ENCODE measurements around the gene USH2A. TPM values are rescaled to one million over a fixed set of nuclear protein-coding genes. Genes with fewer than 3 reads are reported as not detected.

Gene USH2A
- total and polyA plus RNA-seq, 4 experiments from 2014 or later = not detected

GRCh38 chr1:215717677-215718426 lies 705.4 kb downstream of the USH2A start:
- H3K9me3 ChIP-seq (ENCODE audit: control insufficient read depth in 1 of 2, low read length in 2 of 2) = no peaks in the 10 kb centered on the region
- intact Hi-C loops (cut with micrococcal nuclease) = no loop called here
- H3K27me3 Mint-ChIP-seq = no peaks in the 10 kb centered on the region
- H3K4me1 Mint-ChIP-seq = no peaks in the 10 kb centered on the region
- H3K36me3 ChIP-seq (ENCODE audit: insufficient read depth, low read length) = no peaks in the 10 kb centered on the region
- no peaks in the 10 kb centered on the region for H3K27me3 ChIP-seq (ENCODE audit: insufficient read depth, low read length)
- no peak overlapping the region for H3K4me3 ChIP-seq (ENCODE audit: low read length in 2 of 2)
- no peaks in the 10 kb centered on the region for H3K4me1 ChIP-seq (ENCODE audit: insufficient read depth, low read length)
- no peak overlapping the region for H3K4me3 Mint-ChIP-seq
- H3K9me3 Mint-ChIP-seq = peaks cover 0 to 16% (median 6%) of the 10 kb centered on the region in 8 donors
- ChIA-PET CTCF (ENCODE audit: partially characterized antibody) (no interaction called here), POLR2A (ENCODE audit: partially characterized antibody) (no interaction called here)
- H3K36me3 Mint-ChIP-seq = no peaks in the 10 kb centered on the region
- H3K27ac Mint-ChIP-seq = no peak overlapping the region
- no peak for DNase-seq
- no peak overlapping the region for H3K27ac ChIP-seq (ENCODE audit: low read depth, low read length)

- Mint-ChIP-seq H3K27me3 (no peaks in the 10 kb centered on the region), H3K4me1 (no peaks in the 10 kb centered on the region), H3K9me3 (peaks cover 0 to 6% (median 1%) of the 10 kb centered on the region in 8 donors), H3K4me3 (no peak overlapping the region), H3K36me3 (no peaks in the 10 kb centered on the region), H3K27ac (no peak overlapping the region)
- Histone ChIP-seq H3K4me3 (ENCODE audit: low read length in 2 of 2) (no peak overlapping the region), H3K27me3 (ENCODE audit: insufficient read depth, low read length) (no peaks in the 10 kb centered on the region), H3K36me3 (ENCODE audit: insufficient read depth, low read length) (no peaks in the 10 kb centered on the region), H3K27ac (ENCODE audit: low read depth, low read length) (no peak overlapping the region), H3K4me1 (ENCODE audit: insufficient read depth, low read length) (no peaks in the 10 kb centered on the region), H3K9me3 (ENCODE audit: control insufficient read depth in 1 of 2, low read length in 2 of 2) (no peaks in the 10 kb centered on the region)
- intact Hi-C loops (cut with micrococcal nuclease) = no loop called here
- DNase-seq = no peak
- CTCF ChIA-PET (ENCODE audit: partially characterized antibody) = no interaction called here
- POLR2A ChIA-PET (ENCODE audit: partially characterized antibody) = no interaction called here
These were observed 712.4 kb downstream of the USH2A start for GRCh38 chr1:215710899-215711225.

DNA sequence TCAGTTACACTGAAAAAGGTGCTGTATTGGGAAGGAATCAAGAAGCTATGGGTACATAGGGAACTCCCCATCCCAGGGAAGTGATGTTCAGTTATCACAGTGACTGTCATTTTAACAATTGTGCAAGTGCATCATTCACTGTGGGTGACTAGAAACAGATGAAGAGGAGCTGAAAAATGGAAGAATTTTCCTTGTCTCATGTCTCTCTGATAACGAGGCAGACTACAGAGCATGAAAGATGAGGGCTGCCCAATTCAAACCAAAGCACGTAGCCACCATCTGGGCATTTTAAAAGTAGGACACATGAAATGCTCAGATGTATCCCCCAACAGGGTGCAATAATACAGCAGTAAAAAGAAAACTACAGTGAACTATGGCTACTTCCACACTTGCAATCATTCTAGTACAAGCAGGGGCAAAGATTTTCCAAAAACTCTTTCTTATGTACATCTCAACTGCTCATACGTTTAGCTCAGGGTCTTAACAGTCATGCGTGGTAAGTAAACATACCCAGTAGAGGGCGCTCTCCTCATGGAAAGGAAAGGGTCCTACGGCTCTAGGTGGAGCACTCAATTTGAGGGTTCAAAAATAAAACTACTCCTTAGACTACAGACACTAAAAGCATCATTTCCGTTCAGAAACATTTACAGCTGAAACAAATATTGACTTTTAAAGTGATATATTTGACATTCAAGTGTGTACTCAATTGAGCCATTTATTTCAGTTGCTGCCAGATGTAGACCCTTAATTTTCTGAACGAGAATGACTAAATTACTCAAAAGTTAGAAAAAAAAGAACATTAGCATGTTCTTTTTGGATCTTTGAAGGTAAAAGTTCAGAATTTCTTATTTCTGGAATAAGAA lies 713.0 kb downstream of the USH2A start:
- H3K36me3 Mint-ChIP-seq = no peaks in the 10 kb centered on the region
- intact Hi-C loops (cut with micrococcal nuclease) = no loop called here
- no peaks in the 10 kb centered on the region for H3K36me3 ChIP-seq (ENCODE audit: insufficient read depth, low read length)
- no peak for DNase-seq
- no peak overlapping the region for H3K27ac Mint-ChIP-seq
- ChIA-PET CTCF (ENCODE audit: partially characterized antibody) (no interaction called here), POLR2A (ENCODE audit: partially characterized antibody) (no interaction called here)
- no peaks in the 10 kb centered on the region for H3K4me1 ChIP-seq (ENCODE audit: insufficient read depth, low read length)
- no peaks in the 10 kb centered on the region for H3K9me3 ChIP-seq (ENCODE audit: control insufficient read depth in 1 of 2, low read length in 2 of 2)
- H3K4me3 Mint-ChIP-seq = no peak overlapping the region
- H3K4me1 Mint-ChIP-seq = no peaks in the 10 kb centered on the region
- no peaks in the 10 kb centered on the region for H3K27me3 ChIP-seq (ENCODE audit: insufficient read depth, low read length)
- H3K27me3 Mint-ChIP-seq = no peaks in the 10 kb centered on the region
- H3K4me3 ChIP-seq (ENCODE audit: low read length in 2 of 2) = no peak overlapping the region
- no peak overlapping the region for H3K27ac ChIP-seq (ENCODE audit: low read depth, low read length)
- H3K9me3 Mint-ChIP-seq = peaks cover 0 to 5% (median 3%) of the 10 kb centered on the region in 8 donors

DNA sequence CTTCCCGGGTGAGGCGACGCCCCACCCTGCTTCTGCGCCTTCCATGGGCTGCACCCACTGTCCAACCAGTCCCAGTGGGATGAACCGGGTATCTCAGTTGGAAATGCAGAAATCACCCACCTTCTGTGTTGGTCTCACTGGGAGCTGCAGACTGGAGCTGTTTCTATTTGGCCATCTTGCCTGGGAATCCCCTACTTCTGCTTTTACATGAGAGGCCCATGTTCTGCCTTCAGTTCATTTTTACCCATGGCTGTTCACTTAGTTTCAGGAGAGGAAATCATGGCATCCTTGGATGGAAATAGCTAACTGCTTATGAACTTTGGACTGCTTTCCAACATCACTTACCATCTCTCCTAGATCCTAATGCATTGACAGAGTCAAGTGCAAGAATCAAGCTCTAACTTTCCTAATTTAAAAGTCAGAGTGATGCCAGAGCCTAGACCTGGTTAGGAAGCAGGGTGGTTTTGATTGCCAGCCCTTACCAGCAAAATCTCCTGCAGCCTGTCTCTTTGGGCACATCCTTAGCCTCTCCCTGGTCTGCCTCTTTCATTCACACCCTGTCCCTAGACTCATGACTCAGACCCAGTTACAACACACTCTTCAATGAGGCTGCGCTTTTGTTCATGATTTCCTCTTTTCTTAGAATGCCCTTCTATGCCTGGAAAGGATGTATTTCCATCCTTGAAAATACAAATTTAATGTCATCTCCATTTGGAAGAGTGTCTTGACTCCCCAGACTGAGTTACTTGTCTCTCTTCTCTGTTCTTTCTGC lies 719.0 kb downstream of the USH2A start:
- H3K9me3 ChIP-seq (ENCODE audit: control insufficient read depth in 1 of 2, low read length in 2 of 2) = no peaks in the 10 kb centered on the region
- CTCF ChIA-PET (ENCODE audit: partially characterized antibody) = no interaction called here
- no peak overlapping the region for H3K4me3 ChIP-seq (ENCODE audit: low read length in 2 of 2)
- no peaks in the 10 kb centered on the region for H3K27me3 Mint-ChIP-seq
- H3K4me1 Mint-ChIP-seq = no peaks in the 10 kb centered on the region
- DNase-seq = no peak
- no peaks in the 10 kb centered on the region for H3K36me3 ChIP-seq (ENCODE audit: insufficient read depth, low read length)
- H3K27ac ChIP-seq (ENCODE audit: low read depth, low read length) = no peak overlapping the region
- H3K9me3 Mint-ChIP-seq = peaks cover 3 to 30% (median 13%) of the 10 kb centered on the region in 8 donors
- no peak overlapping the region for H3K4me3 Mint-ChIP-seq
- intact Hi-C loops (cut with micrococcal nuclease) = no loop called here
- no peaks in the 10 kb centered on the region for H3K27me3 ChIP-seq (ENCODE audit: insufficient read depth, low read length)
- no peaks in the 10 kb centered on the region for H3K4me1 ChIP-seq (ENCODE audit: insufficient read depth, low read length)
- no peaks in the 10 kb centered on the region for H3K36me3 Mint-ChIP-seq
- no peak overlapping the region for H3K27ac Mint-ChIP-seq
- POLR2A ChIA-PET (ENCODE audit: partially characterized antibody) = no interaction called here

DNA sequence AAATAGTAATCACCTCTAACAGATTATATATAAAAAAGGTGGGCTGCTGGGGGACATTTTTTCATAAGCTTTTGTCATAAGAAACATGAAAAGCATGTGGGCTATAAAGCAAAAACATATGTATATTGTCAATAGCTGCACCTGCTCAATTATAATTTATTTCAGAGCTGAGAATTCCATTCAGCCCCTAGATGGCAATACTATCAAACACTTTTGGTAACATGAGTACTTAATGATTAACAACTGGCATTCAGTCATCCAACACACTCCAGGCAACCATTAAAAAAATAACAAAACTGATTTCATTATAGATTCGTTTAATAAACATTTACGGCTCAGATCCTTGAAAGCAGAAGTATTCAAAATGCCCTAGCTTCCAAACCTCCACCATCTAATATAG lies 741.0 kb downstream of the USH2A start:
- H3K4me1 ChIP-seq (ENCODE audit: insufficient read depth, low read length) = no peaks in the 10 kb centered on the region
- Mint-ChIP-seq H3K4me3 (no peak overlapping the region), H3K27ac (no peak overlapping the region), H3K9me3 (peaks cover 0 to 6% (median under 1%) of the 10 kb centered on the region in 8 donors), H3K36me3 (no peaks in the 10 kb centered on the region), H3K27me3 (no peaks in the 10 kb centered on the region), H3K4me1 (no peaks in the 10 kb centered on the region)
- CTCF ChIA-PET (ENCODE audit: partially characterized antibody) = no interaction called here
- DNase-seq = no peak
- H3K27ac ChIP-seq (ENCODE audit: low read depth, low read length) = no peak overlapping the region
- no peak overlapping the region for H3K4me3 ChIP-seq (ENCODE audit: low read length in 2 of 2)
- H3K9me3 ChIP-seq (ENCODE audit: control insufficient read depth in 1 of 2, low read length in 2 of 2) = no peaks in the 10 kb centered on the region
- no peaks in the 10 kb centered on the region for H3K36me3 ChIP-seq (ENCODE audit: insufficient read depth, low read length)
- POLR2A ChIA-PET (ENCODE audit: partially characterized antibody) = no interaction called here
- no peaks in the 10 kb centered on the region for H3K27me3 ChIP-seq (ENCODE audit: insufficient read depth, low read length)
- intact Hi-C loops (cut with micrococcal nuclease) = no loop called here

GRCh38 chr1:215681041-215681440 lies 742.2 kb downstream of the USH2A start:
- Histone ChIP-seq H3K9me3 (ENCODE audit: control insufficient read depth in 1 of 2, low read length in 2 of 2) (no peaks in the 10 kb centered on the region), H3K4me3 (ENCODE audit: low read length in 2 of 2) (no peak overlapping the region), H3K4me1 (ENCODE audit: insufficient read depth, low read length) (no peaks in the 10 kb centered on the region), H3K27ac (ENCODE audit: low read depth, low read length) (no peak overlapping the region), H3K27me3 (ENCODE audit: insufficient read depth, low read length) (no peaks in the 10 kb centered on the region), H3K36me3 (ENCODE audit: insufficient read depth, low read length) (no peaks in the 10 kb centered on the region)
- POLR2A ChIA-PET (ENCODE audit: partially characterized antibody) = no interaction called here
- intact Hi-C loops (cut with micrococcal nuclease) = no loop called here
- H3K4me3 Mint-ChIP-seq = no peak overlapping the region
- H3K27ac Mint-ChIP-seq = no peak overlapping the region
- no peak for DNase-seq
- H3K9me3 Mint-ChIP-seq = peaks cover 0 to 2% (median 0%) of the 10 kb centered on the region in 8 donors
- CTCF ChIA-PET (ENCODE audit: partially characterized antibody) = no interaction called here
- no peaks in the 10 kb centered on the region for H3K36me3 Mint-ChIP-seq
- no peaks in the 10 kb centered on the region for H3K27me3 Mint-ChIP-seq
- H3K4me1 Mint-ChIP-seq = no peaks in the 10 kb centered on the region

- no peak overlapping the region for H3K27ac ChIP-seq (ENCODE audit: low read depth, low read length)
- CTCF ChIA-PET (ENCODE audit: partially characterized antibody) = no interaction called here
- Mint-ChIP-seq H3K9me3 (peaks cover 0 to 2% (median 0%) of the 10 kb centered on the region in 8 donors), H3K4me1 (no peaks in the 10 kb centered on the region), H3K27me3 (no peaks in the 10 kb centered on the region), H3K36me3 (no peaks in the 10 kb centered on the region), H3K4me3 (no peak overlapping the region), H3K27ac (no peak overlapping the region)
- no peak for DNase-seq
- no peaks in the 10 kb centered on the region for H3K9me3 ChIP-seq (ENCODE audit: control insufficient read depth in 1 of 2, low read length in 2 of 2)
- H3K4me1 ChIP-seq (ENCODE audit: insufficient read depth, low read length) = no peaks in the 10 kb centered on the region
- no peak overlapping the region for H3K4me3 ChIP-seq (ENCODE audit: low read length in 2 of 2)
- no peaks in the 10 kb centered on the region for H3K27me3 ChIP-seq (ENCODE audit: insufficient read depth, low read length)
- POLR2A ChIA-PET (ENCODE audit: partially characterized antibody) = no interaction called here
- H3K36me3 ChIP-seq (ENCODE audit: insufficient read depth, low read length) = no peaks in the 10 kb centered on the region
- intact Hi-C loops (cut with micrococcal nuclease) = no loop called here
These were observed 744.0 kb downstream of the USH2A start for GRCh38 chr1:215679231-215679630.

Measured in CD4-positive, alpha-beta memory T cell (primary cell).